Adipocyte (in vitro differentiated cells): ENCODE measurements around the gene UTP4.

Experiments
- DNase-seq: peaks from one replicate; pipeline ENCODE4 v3.0.0-alpha.2; 2015; ENCODE audit warnings: low read depth
- H3K27me3 ChIP-seq: replicated peaks from 2 replicates; pipeline ENCODE4 v1.7.0; 2013; ENCODE audit warnings: mild to moderate bottlenecking, low read length, moderate library complexity; ENCODE audit not compliant: control insufficient read depth, insufficient read depth
- H3K36me3 ChIP-seq: 2 replicates; pipeline ENCODE4 v1.7.0; 2013; ENCODE audit warnings: low read length, mild to moderate bottlenecking, moderate library complexity; ENCODE audit not compliant: control insufficient read depth, insufficient read depth, severe bottlenecking
- H3K4me1 ChIP-seq: 2 replicates; pipeline ENCODE4 v1.7.0; 2013; ENCODE audit warnings: mild to moderate bottlenecking, low read length, moderate library complexity; ENCODE audit not compliant: control insufficient read depth, insufficient read depth
- H3K4me3 ChIP-seq: 2 replicates; pipeline ENCODE4 v1.7.0; 2013; ENCODE audit warnings: mild to moderate bottlenecking, low read length, moderate library complexity
- H3K9ac ChIP-seq: 2 replicates; pipeline ENCODE4 v1.7.0; 2013; ENCODE audit warnings: mild to moderate bottlenecking, low read length, moderate library complexity
- H3K9me3 ChIP-seq: 2 replicates; pipeline ENCODE4 v1.7.0; 2013; ENCODE audit warnings: mild to moderate bottlenecking, low read length, moderate library complexity; ENCODE audit not compliant: control insufficient read depth

The UTP4 gene

GRCh38 chr16:69165584-69165983, 33.1 kb downstream of the UTP4 start:
- Histone ChIP-seq H3K9me3 (no peaks in the 10 kb centered on the region), H3K4me3 (no peak overlapping the region), H3K27me3 (no peaks in the 10 kb centered on the region), H3K9ac (no peak overlapping the region), H3K4me1 (peaks cover 9% of the 10 kb centered on the region), H3K36me3 (peaks cover 87% of the 10 kb centered on the region)
- DNase-seq = no peak

- H3K9me3 ChIP-seq = no peaks in the 10 kb centered on the region
- H3K36me3 ChIP-seq = peaks cover 81% of the 10 kb centered on the region
- DNase-seq = peak; percentile 41
- H3K27me3 ChIP-seq = no peaks in the 10 kb centered on the region
- H3K4me1 ChIP-seq = peaks cover 14% of the 10 kb centered on the region
- no peak overlapping the region for H3K4me3 ChIP-seq
- no peak overlapping the region for H3K9ac ChIP-seq
These were observed 33.9 kb downstream of the UTP4 start for GRCh38 chr16:69166221-69166833.

- no peak for DNase-seq
- Histone ChIP-seq H3K36me3 (peaks cover 74% of the 10 kb centered on the region), H3K9me3 (no peaks in the 10 kb centered on the region), H3K9ac (no peak overlapping the region), H3K27me3 (no peaks in the 10 kb centered on the region), H3K4me3 (no peak overlapping the region), H3K4me1 (peaks cover 24% of the 10 kb centered on the region)
These were observed 34.8 kb downstream of the UTP4 start for GRCh38 chr16:69166946-69167930.

GRCh38 chr16:69169051-69169450, 36.6 kb downstream of the UTP4 start:
- peaks cover 61% of the 10 kb centered on the region for H3K36me3 ChIP-seq
- DNase-seq = no peak

GRCh38 chr16:69169607-69170352, 37.3 kb downstream of the UTP4 start:
- Histone ChIP-seq H3K9me3 (no peaks in the 10 kb centered on the region), H3K36me3 (peaks cover 54% of the 10 kb centered on the region), H3K9ac (no peak overlapping the region), H3K4me1 (peaks cover 40% of the 10 kb centered on the region), H3K27me3 (no peaks in the 10 kb centered on the region), H3K4me3 (no peak overlapping the region)
- no peak for DNase-seq

More at GRCh38 chr16:69169051-69169450, 36.6 kb downstream of the UTP4 start:
- Histone ChIP-seq H3K9me3 (no peaks in the 10 kb centered on the region), H3K4me1 (peaks cover 36% of the 10 kb centered on the region), H3K27me3 (no peaks in the 10 kb centered on the region), H3K4me3 (no peak overlapping the region), H3K9ac (no peak overlapping the region)

- peaks cover 37% of the 10 kb centered on the region for H3K36me3 ChIP-seq
- DNase-seq = peak; percentile 77
- H3K27me3 ChIP-seq = no peaks in the 10 kb centered on the region
- peaks cover 40% of the 10 kb centered on the region for H3K4me1 ChIP-seq
- peak overlapping the region; percentile 29 for H3K4me3 ChIP-seq
- peak overlapping the region; percentile 66 for H3K9ac ChIP-seq
- no peaks in the 10 kb centered on the region for H3K9me3 ChIP-seq
These were observed 39.1 kb downstream of the UTP4 start for GRCh38 chr16:69171325-69172084.

GRCh38 chr16:69176033-69176800, 43.8 kb downstream of the UTP4 start:
- peak; percentile 53 for DNase-seq

GRCh38 chr16:69179328-69180010, 47.0 kb downstream of the UTP4 start:
- H3K9me3 ChIP-seq = no peaks in the 10 kb centered on the region
- H3K27me3 ChIP-seq = no peaks in the 10 kb centered on the region
- peak overlapping the region; percentile 42 for H3K9ac ChIP-seq
- H3K36me3 ChIP-seq = no peaks in the 10 kb centered on the region
- DNase-seq = peak; percentile 94
- peaks cover 44% of the 10 kb centered on the region for H3K4me1 ChIP-seq
- H3K4me3 ChIP-seq = peak overlapping the region; percentile 45

More at GRCh38 chr16:69176033-69176800, 43.8 kb downstream of the UTP4 start:
- peaks cover 50% of the 10 kb centered on the region for H3K4me1 ChIP-seq
- H3K9ac ChIP-seq = peak overlapping the region; percentile 41
- H3K4me3 ChIP-seq = no peak overlapping the region
- H3K9me3 ChIP-seq = no peaks in the 10 kb centered on the region
- no peaks in the 10 kb centered on the region for H3K27me3 ChIP-seq
- no peaks in the 10 kb centered on the region for H3K36me3 ChIP-seq

GRCh38 chr16:69180011-69180338, 47.5 kb downstream of the UTP4 start:
- H3K36me3 ChIP-seq = no peaks in the 10 kb centered on the region
- H3K9ac ChIP-seq = no peak overlapping the region
- H3K27me3 ChIP-seq = no peaks in the 10 kb centered on the region
- H3K4me3 ChIP-seq = no peak overlapping the region
- no peaks in the 10 kb centered on the region for H3K9me3 ChIP-seq
- peaks cover 44% of the 10 kb centered on the region for H3K4me1 ChIP-seq
- DNase-seq = no peak
